HG03558 (cell line): ENCODE data around the gene PCDH18.

ENCODE experiments used
- ATAC-seq: cut with Tn5 transposase; IDR thresholded peaks from one replicate; pipeline ENCODE4 v1.9.1; 2021; ENCODE audit warnings: moderate number of reproducible peaks; ENCODE audit not compliant: unreplicated experiment; ENCODE audit errors: extremely low read depth

The PCDH18 gene

GRCh38 chr4:137471461-137471860 is 60.8 kb downstream of the PCDH18 start:
- ATAC-seq: no peak

GRCh38 chr4:137470806-137471205 is 61.5 kb downstream of the PCDH18 start:
- no peak for ATAC-seq
